DND-41 (cell line): ENCODE results near the gene KAT6B.

Experiments used
- EZH2 ChIP-seq: IDR thresholded peaks from 3 replicates; pipeline ENCODE4 v1.6.1; 2012; ENCODE audit warnings: borderline replicate concordance, low read depth, mild to moderate bottlenecking, moderate library complexity, low read length, inconsistent platforms; ENCODE audit not compliant: severe bottlenecking
- TF ChIP-seq, protein P1 (sequence below): IDR thresholded peaks from 2 replicates; pipeline ENCODE4 v1.5.1; 2012; ENCODE audit warnings: borderline replicate concordance, low read length, moderate library complexity, mild to moderate bottlenecking; ENCODE audit not compliant: poor library complexity, severe bottlenecking; ENCODE audit errors: extremely low read depth

- TF ChIP-seq, protein P1, sequence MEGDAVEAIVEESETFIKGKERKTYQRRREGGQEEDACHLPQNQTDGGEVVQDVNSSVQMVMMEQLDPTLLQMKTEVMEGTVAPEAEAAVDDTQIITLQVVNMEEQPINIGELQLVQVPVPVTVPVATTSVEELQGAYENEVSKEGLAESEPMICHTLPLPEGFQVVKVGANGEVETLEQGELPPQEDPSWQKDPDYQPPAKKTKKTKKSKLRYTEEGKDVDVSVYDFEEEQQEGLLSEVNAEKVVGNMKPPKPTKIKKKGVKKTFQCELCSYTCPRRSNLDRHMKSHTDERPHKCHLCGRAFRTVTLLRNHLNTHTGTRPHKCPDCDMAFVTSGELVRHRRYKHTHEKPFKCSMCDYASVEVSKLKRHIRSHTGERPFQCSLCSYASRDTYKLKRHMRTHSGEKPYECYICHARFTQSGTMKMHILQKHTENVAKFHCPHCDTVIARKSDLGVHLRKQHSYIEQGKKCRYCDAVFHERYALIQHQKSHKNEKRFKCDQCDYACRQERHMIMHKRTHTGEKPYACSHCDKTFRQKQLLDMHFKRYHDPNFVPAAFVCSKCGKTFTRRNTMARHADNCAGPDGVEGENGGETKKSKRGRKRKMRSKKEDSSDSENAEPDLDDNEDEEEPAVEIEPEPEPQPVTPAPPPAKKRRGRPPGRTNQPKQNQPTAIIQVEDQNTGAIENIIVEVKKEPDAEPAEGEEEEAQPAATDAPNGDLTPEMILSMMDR: no peak
- TF ChIP-seq EZH2: no peak
Measured at GRCh38 chr10:75028748-75029147, 202.3 kb downstream of the KAT6B start.
